Heart left ventricle (tissue), 16 donors: ENCODE measurements around the gene TGFB1. TPM values are rescaled to one million over a fixed set of nuclear protein-coding genes. Genes with fewer than 3 reads are reported as not detected.

Experiments
- ATAC-seq, 4 donors: fragments of 200-7000 bp; cut with Tn5 transposase; one replicate each; pipeline ENCODE4 v1.9.1; 2020 to 2022; ENCODE audit warnings: moderate library complexity in 4 of 4, mild to moderate bottlenecking in 3 of 4, moderate number of reproducible peaks in 1 of 4
- DNase-seq, 5 donors: peaks; one replicate each; pipeline ENCODE4 v3.0.0-alpha.2; 2020
- H3K27ac ChIP-seq, 12 donors: fragments of 200-600 bp; sonication (generic) in 4 of 12; one replicate each; pipeline versions ENCODE4 v1.5.0 to v1.8.0; 2016 to 2022; ENCODE audit warnings: mild to moderate bottlenecking in 2 of 12
- H3K27me3 ChIP-seq, 9 donors: fragments of 200-600 bp; sonication (generic) in 2 of 9; one replicate each; pipeline versions ENCODE4 v1.5.1 to v1.8.0; 2016 to 2022; ENCODE audit warnings: mild to moderate bottlenecking in 3 of 9
- H3K36me3 ChIP-seq, 9 donors: fragments of 200-600 bp; sonication (generic) in 2 of 9; one replicate each; pipeline versions ENCODE4 v1.5.0 to v1.8.0; 2018 to 2022; ENCODE audit warnings: mild to moderate bottlenecking in 2 of 9
- H3K4me1 ChIP-seq, 12 donors: fragments of 200-600 bp; sonication (generic) in 4 of 12; one replicate each; pipeline versions ENCODE4 v1.5.0 to v1.8.0; 2016 to 2022; ENCODE audit warnings: mild to moderate bottlenecking in 3 of 12
- H3K4me3 ChIP-seq, 12 donors: fragments of 200-600 bp; sonication (generic) in 4 of 12; one replicate each; pipeline versions ENCODE4 v1.5.0 to v1.8.0; 2017 to 2022; ENCODE audit warnings: mild to moderate bottlenecking in 9 of 12, moderate library complexity in 4 of 12
- H3K9me3 ChIP-seq, 12 donors: fragments of 200-600 bp; sonication (generic) in 4 of 12; one replicate each; pipeline versions ENCODE4 v1.5.0 to v1.8.0; 2016 to 2022; ENCODE audit warnings: mild to moderate bottlenecking in 1 of 12
- CTCF ChIP-seq, 12 donors: fragments of 200-600 bp; sonication (generic) in 4 of 12; IDR thresholded peaks; one replicate each; pipeline versions ENCODE4 v1.5.0 to v1.8.0; 2018 to 2022; ENCODE audit warnings: antibody characterized with exemption in 12 of 12, mild to moderate bottlenecking in 5 of 12
- POLR2A ChIP-seq, 2 donors: fragments of 450-650 bp; IDR thresholded peaks; one replicate each; pipeline ENCODE4 v1.6.1; 2017; ENCODE audit warnings: antibody characterized with exemption in 2 of 2, mild to moderate bottlenecking in 2 of 2, moderate library complexity in 2 of 2
- whole genome bisulfite sequencing, 4 donors: extraction: QIAGEN DNeasy Blood & Tissue Kit in 2 of 4; methylation state at CpG; one replicate each; pipeline versions ENCODE4 v1.1.5 to v1.1.7; 2013 to 2018; 5-methylcytosine and 5-hydroxymethylcytosine counted together
- intact Hi-C, 10 donors: fragments of 100-400 bp; cut with DNase I; formaldehyde crosslinking; loops; one replicate each; pipeline versions ENCODE4 v1.11.1 to v1.14.2; 2022
- polyA plus RNA-seq, 2 donors: library from polyadenylated mRNA; stranded (reverse); fragments of 200-250 nt; gene quantifications; one replicate each; pipeline ENCODE4 v1.2.3, GENCODE V29; 2013
- total RNA-seq, 9 donors: library from RNA; depleted of rRNA in 2 of 9; stranded (reverse); fragments of >200 nt in 2 of 9; fragmentation: NEBNext Ultra II Directional in 3 of 9; extraction: Animal tissue kit (Norgen Biotek cat#: 25700) in 3 of 9; gene quantifications; one replicate each; pipeline versions ENCODE4 v1.1.0 to v1.2.4, GENCODE V29; 2016 to 2023
- donor health status: ischemic (EF 13 %, LVEDD 7.1; RV severe dilation, severe dysfunction).
- donor health status: healthy with polysubstance abuse.
- donor health status: DM: no; HTN: yes; CAD: no.
- donor health status: DM: no; HTN: no; CAD: no.
- donor health status: ischemic (EF 25% LVEDD 6.9; RV normal size, moderate dysfunction).
- donor health status: ischemic (EF 25% LVEDD 5.7; RV mildly dilated, moderate dysfunction).
- donor health status: healthy.
- donor health status: DM: yes; HTN: yes; CAD: no.
- donor health status: ischemic (EF 35%, LVEDD 5.7; RV mildly dilated, moderate dysfunction).
- donor health status: nonischemic (EF 11% LVEDD 7.7; RV severe dilation, severe dysfunction).
- donor health status: DM: yes; HTN: yes; CAD: no.
- donor health status: PGD.
- donor health status: ischemic (EF 29% LVEDD 5.4; RV normal size, mild dysfunction).
- donor health status: nonischemic (EF 23%, LVEDD 6.1; RV moderate dilation, normal function).

TGFB1 gene
- total and polyA plus RNA-seq, 11 donors = 9.4 to 68.8 (median 13.9) TPM

GRCh38 chr19:41303954-41304353 lies 49.8 kb downstream of the TGFB1 start:
- no peak for DNase-seq
- Histone ChIP-seq H3K9me3 (no peaks in the 10 kb centered on the region), H3K4me1 (peaks cover 8 to 89% (median 40%) of the 10 kb centered on the region in 12 donors), H3K27me3 (no peaks in the 10 kb centered on the region), H3K27ac (peak overlapping the region in 5 of 12 donors; percentile 23 to 98 (median 27)), H3K4me3 (peak overlapping the region in 1 of 12 donors; percentile 23), H3K36me3 (peaks cover 2 to 90% (median 77%) of the 10 kb centered on the region in 9 donors)
- ATAC-seq = no peak
- intact Hi-C loops = loop anchor here in 3 of 10 donors (10.0 kb wide), 3 partner anchors 131 to 261 kb away; partner anchors contain the start of gene DMAC2 (in 1 of the 3)
- 91 to 96% (median 93%) methylated on average over 11 to 14 of the region's 14 CpGs for WGBS, 4 donors
- TF ChIP-seq CTCF (IDR thresholded peaks at IDR 0.05) (no peak), POLR2A (IDR thresholded peaks at IDR 0.05) (no peak)

- intact Hi-C loops = loop anchor here in 3 of 10 donors (10.0 kb wide), 3 partner anchors 132 to 262 kb away; partner anchors contain the start of gene DMAC2 (in 1 of the 3)
- Histone ChIP-seq H3K4me3 (peak overlapping the region in 1 of 12 donors; percentile 25), H3K9me3 (no peaks in the 10 kb centered on the region), H3K36me3 (peaks cover 2 to 92% (median 80%) of the 10 kb centered on the region in 9 donors), H3K27me3 (no peaks in the 10 kb centered on the region), H3K4me1 (peaks cover 6 to 89% (median 41%) of the 10 kb centered on the region in 12 donors), H3K27ac (peak overlapping the region in 6 of 12 donors; percentile 7 to 89 (median 35))
- 63 to 76% (median 72%) methylated on average over 21 of the region's 21 CpGs for WGBS, 4 donors
- TF ChIP-seq POLR2A (IDR thresholded peaks at IDR 0.05) (no peak), CTCF (IDR thresholded peaks at IDR 0.05) (no peak)
- DNase-seq = no peak
- ATAC-seq = no peak
These were observed 50.9 kb downstream of the TGFB1 start for GRCh38 chr19:41302624-41303351.

GRCh38 chr19:41300555-41300954 lies 53.2 kb downstream of the TGFB1 start:
- no peak for DNase-seq
- Histone ChIP-seq H3K9me3 (no peaks in the 10 kb centered on the region), H3K4me3 (no peak overlapping the region), H3K27me3 (no peaks in the 10 kb centered on the region), H3K27ac (peak overlapping the region in 11 of 12 donors; percentile 78 to 96 (median 88)), H3K36me3 (peaks cover 5 to 95% (median 79%) of the 10 kb centered on the region in 9 donors), H3K4me1 (peaks cover 6 to 87% (median 53%) of the 10 kb centered on the region in 12 donors)
- intact Hi-C loops = loop anchor here in 3 of 10 donors (10.0 kb wide), 3 partner anchors 134 to 264 kb away; partner anchors contain the start of gene DMAC2 (in 1 of the 3)
- ATAC-seq = no peak
- no peak for TF ChIP-seq CTCF (IDR thresholded peaks at IDR 0.05)
- TF ChIP-seq POLR2A (IDR thresholded peaks at IDR 0.05) = no peak
- 43 to 83% (median 67%) methylated on average over 6 of the region's 6 CpGs for WGBS, 4 donors

GRCh38 chr19:41299755-41300089 lies 54.0 kb downstream of the TGFB1 start:
- DNase-seq = peak in 4 of 5 donors; percentile 79 to 90 (median 84)
- H3K4me1 ChIP-seq = peaks cover 6 to 80% (median 52%) of the 10 kb centered on the region in 12 donors
- H3K27ac ChIP-seq = peak overlapping the region; percentile 78 to 96 (median 88)
- H3K27me3 ChIP-seq = no peaks in the 10 kb centered on the region
- WGBS, 4 donors = 14 to 24% (median 19%) methylated on average over 4 of the region's 4 CpGs
- no peak overlapping the region for H3K4me3 ChIP-seq
- H3K36me3 ChIP-seq = peaks cover 5 to 95% (median 79%) of the 10 kb centered on the region in 9 donors
- no peaks in the 10 kb centered on the region for H3K9me3 ChIP-seq
- ATAC-seq = peak; percentile 53 to 71 (median 64)
- intact Hi-C loops = loop anchor here in 7 of 10 donors (2.0 to 10.0 kb wide), 6 partner anchors 35 to 265 kb away; partner anchors contain the start of genes HNRNPUL1 (in 2 of the 7) and DMAC2 (in 1 of the 7)
- TF ChIP-seq CTCF (IDR thresholded peaks at IDR 0.05) = no peak
- TF ChIP-seq POLR2A (IDR thresholded peaks at IDR 0.05) = no peak
